Measurements from ENCODE around the gene UQCRC1.
"Not testable (repeated sequence)": the region's sequence is repeated elsewhere in the genome, so short reads cannot be mapped to it uniquely, and the experiment has no call there.

The UQCRC1 gene

GRCh38 chr3:48553886-48554845 lies 55.3 kb downstream of the UQCRC1 start:
- DNase-seq (ENCODE audit: low spot score) = no peak

GRCh38 chr3:48553361-48553760 lies 56.1 kb downstream of the UQCRC1 start:
- DNase-seq (ENCODE audit: low spot score) = no peak

GRCh38 chr3:48552111-48552951 lies 57.1 kb downstream of the UQCRC1 start:
- DNase-seq (ENCODE audit: low spot score) = no peak

DNA sequence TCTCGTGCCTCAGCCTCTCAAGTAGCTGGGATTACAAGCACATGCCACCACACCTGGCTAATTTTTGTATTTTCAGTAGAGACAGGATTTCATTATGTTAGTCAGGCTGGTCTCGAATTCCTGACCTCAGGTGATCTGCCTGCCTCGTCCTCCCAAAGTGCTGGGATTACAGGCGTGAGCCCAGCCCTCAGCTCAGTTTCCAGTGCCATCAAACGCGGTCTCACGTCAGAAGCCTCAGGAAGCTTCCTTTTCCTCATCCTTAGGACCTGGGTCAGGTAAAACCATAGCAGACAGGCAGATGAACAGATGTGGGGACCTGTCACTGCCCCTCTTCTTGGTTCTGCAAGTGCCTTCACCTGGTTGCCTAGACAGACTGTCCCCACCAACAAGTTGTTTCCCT lies 57.8 kb downstream of the UQCRC1 start:
- DNase-seq (ENCODE audit: low spot score) = not testable (repeated sequence)
